Spleen (tissue), 7 donors: Measurements from ENCODE around the gene NPBWR2.

Source experiments
- CTCF ChIP-seq, 11 experiments: fragments of 200-600 bp in 7 of 11; fragments of 450-650 bp in 4 of 11; sonication (generic) in 4 of 11; IDR thresholded peaks in 8 of 11; conservative IDR thresholded peaks in 3 of 11; 1 replicate in 7 of 11; 2 replicates in 4 of 11; pipeline versions ENCODE4 v1.4.0 to v1.8.0; 2016 to 2021; ENCODE audit warnings: antibody characterized with exemption in 11 of 11, inconsistent platforms in 4 of 11, mild to moderate bottlenecking in 1 of 11
- POLR2A ChIP-seq, 3 donors: fragments of 450-650 bp; IDR thresholded peaks; one replicate each; pipeline ENCODE4 v1.5.1; 2017; ENCODE audit warnings: antibody characterized with exemption in 3 of 3, mild to moderate bottlenecking in 1 of 3
- POLR2AphosphoS5 ChIP-seq, 3 donors: sonication (generic); formaldehyde crosslinking; IDR thresholded peaks; one replicate each; pipeline ENCODE4 v1.5.1; 2017; ENCODE audit warnings: antibody characterized with exemption in 3 of 3
- donor health status: DM: no; HTN: no; CAD: no; lungs with moderate emphysema.
- donor health status: DM: no; HTN: no; CAD: no.
- donor health status: DM: no; HTN: no; CAD: no.

GRCh38 chr20:64140061-64140931 lies 32.9 kb upstream of the NPBWR2 start:
- TF ChIP-seq POLR2AphosphoS5 (IDR thresholded peaks at IDR 0.05) (no peak), POLR2A (IDR thresholded peaks at IDR 0.05) (no peak), CTCF (IDR thresholded peaks at IDR 0.05 in 8 of 11, conservative IDR thresholded peaks at IDR 0.05 in 3 of 11) (no peak)
